ENCODE results near the gene SPNS2. TPM values are rescaled to one million over a fixed set of nuclear protein-coding genes. Genes with fewer than 3 reads are reported as not detected.

SPNS2 gene
- total and polyA plus RNA-seq, 4 experiments from 2014 or later = 0.11 to 0.29 (median 0.18) TPM

DNA sequence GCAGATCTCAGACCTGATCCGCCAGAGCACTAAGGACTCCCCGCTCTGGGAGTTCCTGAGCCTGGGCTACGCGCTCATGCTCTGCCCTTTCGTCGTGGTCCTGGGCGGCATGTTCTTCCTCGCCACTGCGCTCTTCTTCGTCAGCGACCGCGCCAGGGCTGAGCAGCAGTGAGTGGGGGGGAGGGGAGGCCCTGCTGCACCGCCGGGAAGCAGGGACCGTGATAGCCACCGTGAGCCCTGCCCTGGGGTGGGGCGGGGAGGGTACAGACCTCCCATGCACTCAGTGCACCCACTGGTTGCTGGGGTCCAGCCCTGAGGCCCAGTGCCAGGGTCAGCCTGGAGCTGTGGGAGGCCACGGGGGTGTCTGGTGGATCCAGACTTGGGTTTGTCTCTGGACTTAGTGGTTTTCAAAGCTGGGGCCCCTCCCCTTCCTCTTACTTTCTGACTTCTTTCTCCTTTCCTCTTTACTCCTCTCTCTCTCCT lies 37.6 kb downstream of the SPNS2 start:
- no peaks in the 10 kb centered on the region for H3K9me3 Mint-ChIP-seq
- H3K27ac ChIP-seq (ENCODE audit: low read depth, low read length) = no peak overlapping the region
- H3K36me3 Mint-ChIP-seq = peaks cover 8 to 13% of the 10 kb centered on the region in 2 donors
- intact Hi-C loops (cut with micrococcal nuclease) = no loop called here
- H3K27me3 ChIP-seq (ENCODE audit: insufficient read depth, low read length) = no peaks in the 10 kb centered on the region
- no peak overlapping the region for H3K27ac Mint-ChIP-seq
- H3K4me3 Mint-ChIP-seq = peak overlapping the region in 1 of 8 donors; percentile 36
- H3K4me3 ChIP-seq (ENCODE audit: low read length in 2 of 2) = no peak overlapping the region
- ChIA-PET POLR2A (ENCODE audit: partially characterized antibody) (no interaction called here), CTCF (ENCODE audit: partially characterized antibody) (interaction anchor here (1.1 kb wide), 1 partner anchor 29 kb away, joined by 3 read pairs; no protein-coding TSS in a partner anchor)
- H3K27me3 Mint-ChIP-seq = peaks cover 0 to 6% of the 10 kb centered on the region in 2 donors
- H3K36me3 ChIP-seq (ENCODE audit: insufficient read depth, low read length) = peaks cover 9% of the 10 kb centered on the region
- DNase-seq = no peak
- peaks cover 0 to 5% (median 3%) of the 10 kb centered on the region in 4 donors for H3K4me1 Mint-ChIP-seq
- no peaks in the 10 kb centered on the region for H3K9me3 ChIP-seq (ENCODE audit: control insufficient read depth in 1 of 2, low read length in 2 of 2)
- no peaks in the 10 kb centered on the region for H3K4me1 ChIP-seq (ENCODE audit: insufficient read depth, low read length)

GRCh38 chr17:4536742-4537411 lies 38.2 kb downstream of the SPNS2 start:
- H3K4me1 ChIP-seq (ENCODE audit: insufficient read depth, low read length) = no peaks in the 10 kb centered on the region
- peak in 1 of 5 donors; percentile 33 for DNase-seq
- no peak overlapping the region for H3K4me3 ChIP-seq (ENCODE audit: low read length in 2 of 2)
- intact Hi-C loops (cut with micrococcal nuclease) = no loop called here
- Mint-ChIP-seq H3K9me3 (no peaks in the 10 kb centered on the region), H3K4me1 (peaks cover 0 to 5% (median 3%) of the 10 kb centered on the region in 4 donors), H3K36me3 (peaks cover 8 to 14% of the 10 kb centered on the region in 2 donors), H3K27me3 (peaks cover 0 to 6% of the 10 kb centered on the region in 2 donors), H3K27ac (peak overlapping the region in 2 of 7 donors; percentile 38 to 72), H3K4me3 (no peak overlapping the region)
- no peaks in the 10 kb centered on the region for H3K27me3 ChIP-seq (ENCODE audit: insufficient read depth, low read length)
- ChIA-PET CTCF (ENCODE audit: partially characterized antibody) (interaction anchor here (1.1 kb wide), 1 partner anchor 28 kb away, joined by 3 read pairs; no protein-coding TSS in a partner anchor), POLR2A (ENCODE audit: partially characterized antibody) (no interaction called here)
- H3K9me3 ChIP-seq (ENCODE audit: control insufficient read depth in 1 of 2, low read length in 2 of 2) = no peaks in the 10 kb centered on the region
- peaks cover 14% of the 10 kb centered on the region for H3K36me3 ChIP-seq (ENCODE audit: insufficient read depth, low read length)
- no peak overlapping the region for H3K27ac ChIP-seq (ENCODE audit: low read depth, low read length)

DNA sequence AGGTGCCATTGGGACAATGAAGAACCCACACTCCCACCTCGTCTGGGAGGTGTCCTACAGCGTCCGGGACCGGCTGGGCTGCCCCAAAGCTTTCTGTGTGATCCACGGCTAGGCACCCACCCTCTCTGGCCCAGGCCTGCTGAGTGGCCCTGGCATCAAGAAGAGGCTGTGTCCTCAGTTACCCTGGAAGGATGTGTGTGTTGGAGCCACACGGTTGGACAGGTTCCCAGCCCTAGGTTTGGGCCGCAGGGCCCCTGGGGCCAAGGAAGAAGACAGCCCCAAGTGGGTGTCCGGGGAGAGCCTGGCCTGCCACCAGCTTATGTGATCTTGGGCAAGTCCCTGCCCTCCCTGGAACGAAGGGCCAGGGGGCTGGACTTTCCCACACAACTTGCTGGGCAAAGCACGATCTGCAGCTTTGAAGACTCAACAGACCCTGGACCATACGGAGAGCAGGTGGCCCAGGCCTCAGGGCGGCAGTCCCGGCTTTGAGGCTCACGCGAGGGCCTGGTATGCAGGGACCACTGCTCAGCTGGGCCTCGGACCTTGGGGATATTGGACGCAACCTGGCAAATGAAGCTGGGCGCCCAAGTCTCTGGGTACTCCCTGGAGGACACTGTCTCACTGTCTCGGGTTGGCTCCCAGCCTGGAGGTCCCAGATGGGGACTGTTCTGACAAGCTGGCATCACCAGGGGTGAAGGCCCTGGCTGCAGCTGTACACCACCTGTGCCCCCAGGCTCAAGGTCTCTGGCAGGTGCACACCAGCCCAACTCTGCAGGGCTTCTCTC lies 39.0 kb downstream of the SPNS2 start:
- peaks cover 0 to 3% of the 10 kb centered on the region in 2 donors for H3K27me3 Mint-ChIP-seq
- ChIA-PET POLR2A (ENCODE audit: partially characterized antibody) (interaction anchor here (1.4 kb wide), 1 partner anchor 13 kb away, joined by 4 read pairs; no protein-coding TSS in a partner anchor), CTCF (ENCODE audit: partially characterized antibody) (interaction anchor here (1.1 to 1.9 kb wide), 3 partner anchors 27 to 116 kb away, joined by 3 to 6 read pairs (median 3); no protein-coding TSS in a partner anchor)

DNA sequence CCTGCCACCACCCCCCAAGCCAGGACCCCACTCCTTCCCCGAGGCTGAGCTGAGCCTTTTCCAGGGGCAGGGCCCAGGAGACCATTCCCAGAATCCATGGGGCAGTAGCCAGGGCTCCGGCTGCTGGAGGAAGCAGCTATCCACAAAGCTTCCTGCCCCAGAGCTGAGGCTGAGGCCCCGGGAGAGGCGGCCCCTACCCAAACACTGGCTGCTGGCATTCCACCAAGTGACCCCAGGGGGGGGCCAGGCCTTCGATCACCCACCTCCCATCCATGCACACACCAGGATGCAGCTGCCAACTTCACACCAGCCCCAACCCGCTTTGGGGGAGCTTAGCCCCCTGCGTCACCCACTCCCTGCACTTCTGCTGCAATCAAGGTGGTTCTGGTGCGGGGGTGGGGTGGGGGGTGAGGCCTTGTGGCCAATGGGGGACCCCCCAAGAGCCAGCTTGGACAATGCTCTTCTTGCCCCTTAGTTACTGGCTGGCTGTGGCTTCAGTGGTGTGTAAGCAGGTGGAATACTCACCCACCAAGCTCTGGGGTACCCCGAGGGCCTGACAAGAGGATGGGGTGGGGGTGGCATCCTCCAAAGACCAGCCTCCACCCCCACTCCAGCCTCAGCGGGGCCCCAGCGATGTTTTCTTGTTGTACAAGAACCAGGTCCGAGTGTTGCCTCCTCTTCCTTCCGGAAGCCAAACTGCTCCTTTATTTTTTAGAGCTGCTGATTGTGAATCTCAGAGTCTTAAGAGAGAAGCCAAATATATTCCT lies 39.7 kb downstream of the SPNS2 start:
- Histone ChIP-seq H3K4me3 (ENCODE audit: low read length in 2 of 2) (no peak overlapping the region), H3K36me3 (ENCODE audit: insufficient read depth, low read length) (peaks cover 28% of the 10 kb centered on the region), H3K4me1 (ENCODE audit: insufficient read depth, low read length) (no peaks in the 10 kb centered on the region), H3K9me3 (ENCODE audit: control insufficient read depth in 1 of 2, low read length in 2 of 2) (no peaks in the 10 kb centered on the region), H3K27ac (ENCODE audit: low read depth, low read length) (no peak overlapping the region), H3K27me3 (ENCODE audit: insufficient read depth, low read length) (no peaks in the 10 kb centered on the region)
- ChIA-PET POLR2A (ENCODE audit: partially characterized antibody) (interaction anchor here (1.4 kb wide), 1 partner anchor 12 kb away, joined by 4 read pairs; no protein-coding TSS in a partner anchor), CTCF (ENCODE audit: partially characterized antibody) (interaction anchor here (1.3 to 1.9 kb wide), 2 partner anchors 28 to 117 kb away, joined by 3 to 6 read pairs; no protein-coding TSS in a partner anchor)
- peaks cover 0 to 4% (median 2%) of the 10 kb centered on the region in 4 donors for H3K4me1 Mint-ChIP-seq
- H3K36me3 Mint-ChIP-seq = peaks cover 11 to 23% of the 10 kb centered on the region in 2 donors
- H3K9me3 Mint-ChIP-seq = no peaks in the 10 kb centered on the region
- intact Hi-C loops (cut with micrococcal nuclease) = no loop called here
- H3K27me3 Mint-ChIP-seq = peaks cover 0 to 3% of the 10 kb centered on the region in 2 donors
- H3K4me3 Mint-ChIP-seq = no peak overlapping the region
- H3K27ac Mint-ChIP-seq = no peak overlapping the region
- peak in 1 of 5 donors; percentile 29 for DNase-seq

More for the DNA sequence above, 39.0 kb downstream of the SPNS2 start:
- Histone ChIP-seq H3K27ac (ENCODE audit: low read depth, low read length) (no peak overlapping the region), H3K4me1 (ENCODE audit: insufficient read depth, low read length) (no peaks in the 10 kb centered on the region), H3K4me3 (ENCODE audit: low read length in 2 of 2) (no peak overlapping the region), H3K36me3 (ENCODE audit: insufficient read depth, low read length) (peaks cover 22% of the 10 kb centered on the region), H3K27me3 (ENCODE audit: insufficient read depth, low read length) (no peaks in the 10 kb centered on the region), H3K9me3 (ENCODE audit: control insufficient read depth in 1 of 2, low read length in 2 of 2) (no peaks in the 10 kb centered on the region)
- no peaks in the 10 kb centered on the region for H3K9me3 Mint-ChIP-seq
- H3K4me3 Mint-ChIP-seq = no peak overlapping the region
- intact Hi-C loops (cut with micrococcal nuclease) = no loop called here
- H3K27ac Mint-ChIP-seq = peak overlapping the region in 2 of 7 donors; percentile 38 to 70
- H3K4me1 Mint-ChIP-seq = peaks cover 0 to 5% (median 3%) of the 10 kb centered on the region in 4 donors
- peak in 1 of 5 donors; percentile 9 for DNase-seq
- H3K36me3 Mint-ChIP-seq = peaks cover 11 to 20% of the 10 kb centered on the region in 2 donors

DNA sequence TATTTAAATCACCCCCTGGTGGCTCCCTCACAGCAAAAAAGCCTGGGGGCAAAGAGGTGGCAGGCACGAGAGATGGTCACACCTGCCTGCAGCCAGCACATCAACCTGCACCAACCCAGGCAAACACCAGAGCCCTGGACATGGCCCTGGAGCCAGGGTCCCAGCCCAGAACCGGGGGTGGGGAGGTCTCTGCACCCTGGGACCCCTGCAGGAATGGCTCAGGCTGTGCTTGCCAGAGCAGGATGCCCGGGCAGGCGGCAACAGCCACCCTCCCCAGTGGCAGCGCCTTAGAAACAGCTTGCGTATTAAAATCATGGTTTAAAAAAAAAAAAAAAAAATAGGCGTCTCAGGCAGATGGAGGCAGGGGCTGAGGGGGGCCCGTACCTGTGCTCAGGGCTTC lies 40.3 kb downstream of the SPNS2 start:
- Mint-ChIP-seq H3K9me3 (no peaks in the 10 kb centered on the region), H3K4me3 (no peak overlapping the region), H3K27me3 (peaks cover 0 to 3% of the 10 kb centered on the region in 2 donors), H3K4me1 (peaks cover 0 to 4% (median under 1%) of the 10 kb centered on the region in 4 donors), H3K36me3 (peaks cover 11 to 27% of the 10 kb centered on the region in 2 donors), H3K27ac (no peak overlapping the region)
- Histone ChIP-seq H3K27ac (ENCODE audit: low read depth, low read length) (no peak overlapping the region), H3K27me3 (ENCODE audit: insufficient read depth, low read length) (no peaks in the 10 kb centered on the region), H3K9me3 (ENCODE audit: control insufficient read depth in 1 of 2, low read length in 2 of 2) (no peaks in the 10 kb centered on the region), H3K4me1 (ENCODE audit: insufficient read depth, low read length) (no peaks in the 10 kb centered on the region), H3K36me3 (ENCODE audit: insufficient read depth, low read length) (peaks cover 34% of the 10 kb centered on the region), H3K4me3 (ENCODE audit: low read length in 2 of 2) (no peak overlapping the region)
- CTCF ChIA-PET (ENCODE audit: partially characterized antibody) = interaction anchor here (1.3 to 1.9 kb wide), 2 partner anchors 28 to 118 kb away, joined by 3 to 6 read pairs; no protein-coding TSS in a partner anchor
- no peak for DNase-seq
- intact Hi-C loops (cut with micrococcal nuclease) = no loop called here
- POLR2A ChIA-PET (ENCODE audit: partially characterized antibody) = interaction anchor here (1.4 kb wide), 1 partner anchor 11 kb away, joined by 4 read pairs; no protein-coding TSS in a partner anchor

DNA sequence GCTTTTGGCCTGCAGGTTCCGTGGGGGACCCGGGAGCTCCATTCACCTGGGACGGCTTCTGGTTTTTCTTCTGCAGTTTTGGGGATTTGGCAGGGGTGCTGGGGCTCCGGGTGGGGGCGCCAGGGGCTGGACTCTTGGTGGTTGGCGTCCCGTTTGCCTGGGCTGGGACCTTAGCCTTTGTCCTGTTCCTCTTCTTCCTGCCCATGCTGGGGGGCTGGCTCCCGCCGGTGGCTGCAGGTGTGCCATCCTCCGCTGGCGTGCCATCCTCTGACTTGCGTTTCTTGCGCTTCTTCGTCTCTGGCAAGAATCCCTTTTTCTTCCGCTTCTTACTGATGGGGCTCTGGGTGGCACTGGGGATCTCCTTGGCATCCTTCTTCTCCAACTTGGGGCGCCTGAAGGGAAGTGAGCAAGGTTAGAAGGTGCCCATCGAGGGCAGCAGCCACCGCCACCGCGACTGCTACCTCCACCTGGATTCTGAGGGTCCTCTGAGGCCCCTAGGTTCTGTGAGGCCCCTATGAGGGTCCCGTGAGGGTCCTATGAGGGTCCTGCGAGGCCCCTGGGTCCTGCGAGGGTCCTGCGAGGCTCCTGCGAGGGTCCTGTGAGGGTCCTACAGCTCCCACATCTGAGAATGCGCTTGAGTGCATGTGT lies 41.0 kb downstream of the SPNS2 start:
- H3K36me3 ChIP-seq (ENCODE audit: insufficient read depth, low read length) = peaks cover 34% of the 10 kb centered on the region
- no peak overlapping the region for H3K4me3 ChIP-seq (ENCODE audit: low read length in 2 of 2)
- Mint-ChIP-seq H3K36me3 (peaks cover 11 to 28% of the 10 kb centered on the region in 2 donors), H3K27ac (peak overlapping the region in 1 of 7 donors; percentile 65), H3K9me3 (no peaks in the 10 kb centered on the region), H3K27me3 (no peaks in the 10 kb centered on the region), H3K4me1 (peaks cover 0 to 4% (median 0%) of the 10 kb centered on the region in 4 donors), H3K4me3 (no peak overlapping the region)
- no peak for DNase-seq
- H3K4me1 ChIP-seq (ENCODE audit: insufficient read depth, low read length) = no peaks in the 10 kb centered on the region
- ChIA-PET POLR2A (ENCODE audit: partially characterized antibody) (no interaction called here), CTCF (ENCODE audit: partially characterized antibody) (interaction anchor here (1.2 kb wide), 1 partner anchor 27 kb away, joined by 3 read pairs; no protein-coding TSS in a partner anchor)
- no peak overlapping the region for H3K27ac ChIP-seq (ENCODE audit: low read depth, low read length)
- intact Hi-C loops (cut with micrococcal nuclease) = no loop called here
- H3K27me3 ChIP-seq (ENCODE audit: insufficient read depth, low read length) = no peaks in the 10 kb centered on the region
- H3K9me3 ChIP-seq (ENCODE audit: control insufficient read depth in 1 of 2, low read length in 2 of 2) = no peaks in the 10 kb centered on the region

All from CD4-positive, alpha-beta memory T cell (primary cell).